GM12874 (cell line): ENCODE measurements around the gene RTN4IP1.

Experiments
- TF ChIP-seq, protein P1 (sequence below): IDR thresholded peaks from 2 replicates; pipeline ENCODE4 v1.5.1; 2011; ENCODE audit warnings: low read depth, mild to moderate bottlenecking, control low read depth, low read length, moderate library complexity; ENCODE audit not compliant: insufficient read depth

RTN4IP1 gene

DNA sequence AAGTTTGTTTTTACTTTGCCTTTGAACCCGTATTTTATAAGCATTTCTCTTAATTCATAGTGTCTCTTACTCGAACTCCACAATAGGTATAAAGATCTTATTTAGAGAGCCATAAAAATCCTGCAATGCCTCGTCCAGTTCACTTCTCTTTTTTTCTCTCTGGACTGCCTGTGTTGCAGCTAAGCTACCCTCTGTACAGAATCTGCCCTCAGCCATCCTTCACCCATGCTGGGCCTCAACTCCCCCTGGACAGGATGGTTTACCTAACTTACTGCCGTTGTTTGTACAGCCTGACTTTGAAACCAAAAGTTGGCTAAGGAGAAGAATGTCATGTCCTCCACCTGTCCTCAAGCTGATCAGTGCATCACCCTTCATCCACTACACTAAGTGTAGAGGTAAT, 10.5 kb upstream of the RTN4IP1 start:
- TF ChIP-seq, protein P1, sequence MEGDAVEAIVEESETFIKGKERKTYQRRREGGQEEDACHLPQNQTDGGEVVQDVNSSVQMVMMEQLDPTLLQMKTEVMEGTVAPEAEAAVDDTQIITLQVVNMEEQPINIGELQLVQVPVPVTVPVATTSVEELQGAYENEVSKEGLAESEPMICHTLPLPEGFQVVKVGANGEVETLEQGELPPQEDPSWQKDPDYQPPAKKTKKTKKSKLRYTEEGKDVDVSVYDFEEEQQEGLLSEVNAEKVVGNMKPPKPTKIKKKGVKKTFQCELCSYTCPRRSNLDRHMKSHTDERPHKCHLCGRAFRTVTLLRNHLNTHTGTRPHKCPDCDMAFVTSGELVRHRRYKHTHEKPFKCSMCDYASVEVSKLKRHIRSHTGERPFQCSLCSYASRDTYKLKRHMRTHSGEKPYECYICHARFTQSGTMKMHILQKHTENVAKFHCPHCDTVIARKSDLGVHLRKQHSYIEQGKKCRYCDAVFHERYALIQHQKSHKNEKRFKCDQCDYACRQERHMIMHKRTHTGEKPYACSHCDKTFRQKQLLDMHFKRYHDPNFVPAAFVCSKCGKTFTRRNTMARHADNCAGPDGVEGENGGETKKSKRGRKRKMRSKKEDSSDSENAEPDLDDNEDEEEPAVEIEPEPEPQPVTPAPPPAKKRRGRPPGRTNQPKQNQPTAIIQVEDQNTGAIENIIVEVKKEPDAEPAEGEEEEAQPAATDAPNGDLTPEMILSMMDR: no peak

DNA sequence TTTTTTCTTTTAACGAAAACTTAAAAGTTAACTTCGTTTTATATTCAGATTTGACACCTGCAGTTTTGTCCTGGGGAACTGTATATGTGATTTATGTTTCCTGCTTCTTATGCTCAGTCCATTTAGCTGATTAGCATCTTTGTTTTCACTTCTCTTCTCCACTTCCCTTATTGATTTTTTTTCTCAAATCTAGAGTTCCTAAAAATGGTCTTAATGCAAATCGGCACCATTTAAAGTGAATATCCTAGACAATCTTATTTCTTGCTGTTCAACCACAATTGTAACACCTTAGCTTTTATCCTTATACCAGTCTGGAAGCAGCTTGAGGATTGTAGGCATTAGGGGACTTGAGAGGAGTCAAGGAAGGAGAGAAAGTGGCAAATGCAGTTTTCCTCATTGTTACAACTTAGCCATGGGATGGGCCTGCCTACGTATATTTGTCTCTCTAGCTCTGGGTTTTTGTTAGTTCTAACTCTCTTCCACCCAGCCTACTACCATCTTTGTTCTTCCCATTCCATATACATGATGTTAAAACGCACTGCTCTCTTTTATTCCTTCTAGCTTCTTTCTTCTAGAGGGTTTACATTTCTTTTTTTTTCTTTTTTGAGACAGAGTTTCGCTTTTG, 8.5 kb upstream of the RTN4IP1 start:
- TF ChIP-seq, protein P1: no peak

DNA sequence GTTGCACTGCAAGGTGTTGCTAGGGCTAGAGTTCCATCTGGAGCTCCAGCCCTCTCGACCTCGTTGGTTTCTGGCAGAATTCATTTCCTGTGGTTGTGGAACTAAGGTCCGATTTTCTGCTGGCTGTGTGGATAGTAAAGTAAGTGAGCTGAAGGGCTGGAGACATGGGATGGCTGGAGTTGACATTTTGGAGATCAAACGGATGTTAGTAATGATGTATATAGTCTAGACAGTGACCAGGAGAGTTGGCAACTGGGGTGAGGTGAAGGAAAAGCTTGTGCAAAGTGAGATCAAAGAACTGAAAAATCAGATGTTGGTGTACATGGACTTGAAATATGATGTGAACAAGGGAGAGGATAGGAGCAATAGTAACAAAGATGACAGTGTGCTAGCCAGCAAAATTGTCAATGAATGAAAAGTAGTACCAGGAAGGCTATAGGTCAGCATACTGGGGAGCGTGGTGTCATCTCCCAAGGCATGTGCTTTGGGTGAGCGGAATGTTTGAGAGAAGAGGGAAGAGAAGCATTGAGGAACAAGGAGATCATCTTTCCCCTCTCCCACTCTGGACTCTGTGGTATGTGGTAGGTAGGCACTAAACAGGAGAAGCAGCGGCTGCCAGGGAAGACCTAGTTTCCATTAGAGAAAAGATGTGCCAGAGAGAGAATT, 7.9 kb upstream of the RTN4IP1 start:
- TF ChIP-seq, protein P1: no peak

DNA sequence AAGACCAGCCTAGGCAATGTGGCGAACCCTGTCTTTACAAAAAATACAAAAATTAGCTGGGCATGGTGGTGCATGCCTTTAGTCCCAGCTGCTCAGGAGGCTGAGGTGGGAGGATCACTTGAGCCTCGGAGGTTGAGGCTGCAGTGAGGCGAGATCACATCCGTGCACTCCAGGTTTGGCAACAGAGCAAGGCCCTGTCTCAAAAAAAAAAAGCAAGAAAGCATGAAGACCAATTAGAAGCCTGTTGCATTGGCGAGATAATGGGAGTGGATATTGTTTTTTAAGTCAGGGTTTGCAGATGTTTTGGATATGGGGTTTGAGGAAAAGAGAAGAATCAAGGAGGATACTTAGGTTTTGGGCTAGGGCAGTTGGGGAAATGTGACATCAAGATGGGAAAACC, 5.3 kb upstream of the RTN4IP1 start:
- TF ChIP-seq, protein P1: no peak

DNA sequence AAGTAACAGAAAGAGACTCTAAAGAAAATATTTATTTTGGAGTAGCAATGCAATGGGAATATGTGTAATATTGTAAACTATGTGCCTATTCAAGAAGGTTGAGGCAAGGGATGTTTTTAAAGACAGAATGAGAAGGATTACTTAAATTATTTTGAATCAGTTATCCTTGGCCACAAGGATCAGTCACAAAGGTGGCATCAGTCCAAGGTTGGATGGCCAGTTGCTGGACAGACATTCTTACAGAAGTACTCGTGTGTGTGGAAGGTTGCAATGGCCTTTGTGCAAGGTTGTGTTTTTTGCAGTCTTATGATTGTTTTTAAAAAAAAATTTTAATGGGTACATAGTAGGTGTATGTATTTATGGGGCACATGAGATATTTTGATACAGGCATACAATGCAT, 2.0 kb upstream of the RTN4IP1 start:
- TF ChIP-seq, protein P1: no peak

DNA sequence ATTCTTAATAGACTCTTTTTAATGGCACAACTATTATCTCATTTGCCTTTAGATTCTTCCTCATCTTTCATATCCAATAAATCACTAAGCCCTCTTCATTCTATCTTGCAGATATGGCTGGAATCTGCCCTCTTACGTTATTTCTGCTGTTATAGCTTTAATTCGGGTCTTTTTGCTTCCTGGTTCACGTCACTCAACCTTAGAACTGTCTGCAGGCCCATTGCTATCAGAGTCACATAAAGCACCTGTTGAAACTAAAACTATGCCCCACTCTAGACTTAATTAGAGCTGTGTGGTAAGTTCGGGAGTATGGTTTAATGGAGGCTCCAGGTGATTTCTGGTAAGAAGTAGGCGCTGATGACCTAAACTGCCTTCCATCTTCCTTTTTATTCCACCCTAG, 1.1 kb upstream of the RTN4IP1 start:
- TF ChIP-seq, protein P1: no peak

DNA sequence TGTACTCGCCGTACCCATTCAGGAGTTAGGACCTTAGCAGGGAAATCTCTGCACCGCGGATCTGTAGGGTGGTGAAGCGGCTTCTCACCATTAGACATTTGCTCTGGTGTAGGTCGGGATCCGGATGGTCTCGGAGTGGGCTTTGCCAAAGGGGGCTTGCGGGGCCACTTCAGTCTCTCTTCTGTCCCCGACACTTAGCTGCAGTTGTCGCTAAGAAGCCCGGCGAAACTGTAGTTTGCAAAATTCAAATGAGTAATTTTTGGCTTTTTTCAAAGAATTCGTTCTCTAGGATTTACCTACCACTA, 513 bp upstream of the RTN4IP1 start:
- TF ChIP-seq, protein P1: no peak
